ENCODE data around the gene CAPRIN1. TPM values are rescaled to one million over a fixed set of nuclear protein-coding genes. Genes with fewer than 3 reads are reported as not detected.

CAPRIN1 gene
- total and polyA plus RNA-seq, 2 experiments from 2014 or later, result 119 to 365 TPM

DNA sequence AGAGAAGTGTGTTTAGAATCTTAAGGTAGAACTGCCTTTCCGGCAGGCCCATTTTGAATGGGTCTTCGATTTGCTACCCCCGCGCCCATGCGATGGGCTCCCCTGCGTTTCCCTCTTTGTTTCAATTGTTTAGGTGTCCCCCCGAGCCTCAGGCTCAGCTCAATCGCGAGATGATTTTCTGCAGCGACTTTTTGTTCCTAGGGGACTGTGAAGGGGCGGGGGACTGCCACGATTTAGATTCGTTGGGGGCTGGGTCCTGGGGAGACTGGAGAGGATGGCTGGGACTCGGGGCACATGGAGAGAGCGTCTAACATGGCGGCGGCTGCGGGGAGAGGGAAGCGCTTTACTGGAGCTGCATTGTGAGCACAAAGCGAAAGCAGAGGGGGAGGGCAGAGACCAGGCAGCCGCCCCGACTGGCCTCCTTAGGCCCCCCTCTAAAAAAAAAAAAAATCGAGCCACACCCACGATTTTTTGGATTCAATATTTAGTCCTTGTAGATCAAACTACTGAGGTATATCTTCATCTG, 1.7 kb downstream of the CAPRIN1 start:
- peaks cover 17% of the 10 kb centered on the region for H3K27me3 Mint-ChIP-seq (ENCODE audit: insufficient read depth, low read depth, poor library complexity)
- peak overlapping the region; percentile 100 for H3K27ac Mint-ChIP-seq
- peaks cover 43% of the 10 kb centered on the region for H3K36me3 Mint-ChIP-seq (ENCODE audit: low read depth)
- H3K4me3 Mint-ChIP-seq, result peak overlapping the region; percentile 98
- H3K9me2 ChIP-seq (ENCODE audit: insufficient read depth), result no peaks in the 10 kb centered on the region
- H3K79me2 ChIP-seq (replicated peaks; ENCODE audit: insufficient read depth), result peaks cover 61% of the 10 kb centered on the region
- H2AFZ ChIP-seq, result no peak overlapping the region
- H3K27me3 ChIP-seq (ENCODE audit: insufficient read depth), result no peaks in the 10 kb centered on the region
- H3K9me3 Mint-ChIP-seq, result peaks cover 6% of the 10 kb centered on the region; the same call in 2 of the 3 replicates
- H3F3A ChIP-seq (replicated peaks; ENCODE audit: low read depth), result 0 out of 2 replicates have a peak, but pooled peaks cover 3% of the 10 kb centered on the region
- peak overlapping the region; percentile 67 for H3K4me3 ChIP-seq
- TF ChIP-seq POLR2AphosphoS5 (IDR thresholded peaks at IDR 0.05; ENCODE audit: low read depth) (no peak; the same call in 1 of the 2 replicates), ZNF114 (CRISPR knock-in tag; IDR thresholded peaks at IDR 0.05) (no peak), CREB1 (CRISPR knock-in tag; IDR thresholded peaks at IDR 0.05; ENCODE audit: low read depth) (no peak), JUNB (IDR thresholded peaks at IDR 0.05; ENCODE audit: unreplicated experiment) (no peak), EZH2phosphoT487 (IDR thresholded peaks at IDR 0.05; ENCODE audit: unreplicated experiment) (no peak), STAT1 (IDR thresholded peaks at IDR 0.05; ENCODE audit: unreplicated experiment) (no peak), ZNF331 (CRISPR knock-in tag; IDR thresholded peaks at IDR 0.05; ENCODE audit: low read depth) (no peak), EZH2 (IDR thresholded peaks at IDR 0.05; ENCODE audit: low read depth, unreplicated experiment) (no peak)
- TF ChIP-seq, protein P1, sequence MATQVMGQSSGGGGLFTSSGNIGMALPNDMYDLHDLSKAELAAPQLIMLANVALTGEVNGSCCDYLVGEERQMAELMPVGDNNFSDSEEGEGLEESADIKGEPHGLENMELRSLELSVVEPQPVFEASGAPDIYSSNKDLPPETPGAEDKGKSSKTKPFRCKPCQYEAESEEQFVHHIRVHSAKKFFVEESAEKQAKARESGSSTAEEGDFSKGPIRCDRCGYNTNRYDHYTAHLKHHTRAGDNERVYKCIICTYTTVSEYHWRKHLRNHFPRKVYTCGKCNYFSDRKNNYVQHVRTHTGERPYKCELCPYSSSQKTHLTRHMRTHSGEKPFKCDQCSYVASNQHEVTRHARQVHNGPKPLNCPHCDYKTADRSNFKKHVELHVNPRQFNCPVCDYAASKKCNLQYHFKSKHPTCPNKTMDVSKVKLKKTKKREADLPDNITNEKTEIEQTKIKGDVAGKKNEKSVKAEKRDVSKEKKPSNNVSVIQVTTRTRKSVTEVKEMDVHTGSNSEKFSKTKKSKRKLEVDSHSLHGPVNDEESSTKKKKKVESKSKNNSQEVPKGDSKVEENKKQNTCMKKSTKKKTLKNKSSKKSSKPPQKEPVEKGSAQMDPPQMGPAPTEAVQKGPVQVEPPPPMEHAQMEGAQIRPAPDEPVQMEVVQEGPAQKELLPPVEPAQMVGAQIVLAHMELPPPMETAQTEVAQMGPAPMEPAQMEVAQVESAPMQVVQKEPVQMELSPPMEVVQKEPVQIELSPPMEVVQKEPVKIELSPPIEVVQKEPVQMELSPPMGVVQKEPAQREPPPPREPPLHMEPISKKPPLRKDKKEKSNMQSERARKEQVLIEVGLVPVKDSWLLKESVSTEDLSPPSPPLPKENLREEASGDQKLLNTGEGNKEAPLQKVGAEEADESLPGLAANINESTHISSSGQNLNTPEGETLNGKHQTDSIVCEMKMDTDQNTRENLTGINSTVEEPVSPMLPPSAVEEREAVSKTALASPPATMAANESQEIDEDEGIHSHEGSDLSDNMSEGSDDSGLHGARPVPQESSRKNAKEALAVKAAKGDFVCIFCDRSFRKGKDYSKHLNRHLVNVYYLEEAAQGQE (IDR thresholded peaks at IDR 0.05; ENCODE audit: unreplicated experiment), result no peak
- TF ChIP-seq, protein P2, sequence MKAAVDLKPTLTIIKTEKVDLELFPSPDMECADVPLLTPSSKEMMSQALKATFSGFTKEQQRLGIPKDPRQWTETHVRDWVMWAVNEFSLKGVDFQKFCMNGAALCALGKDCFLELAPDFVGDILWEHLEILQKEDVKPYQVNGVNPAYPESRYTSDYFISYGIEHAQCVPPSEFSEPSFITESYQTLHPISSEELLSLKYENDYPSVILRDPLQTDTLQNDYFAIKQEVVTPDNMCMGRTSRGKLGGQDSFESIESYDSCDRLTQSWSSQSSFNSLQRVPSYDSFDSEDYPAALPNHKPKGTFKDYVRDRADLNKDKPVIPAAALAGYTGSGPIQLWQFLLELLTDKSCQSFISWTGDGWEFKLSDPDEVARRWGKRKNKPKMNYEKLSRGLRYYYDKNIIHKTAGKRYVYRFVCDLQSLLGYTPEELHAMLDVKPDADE (IDR thresholded peaks at IDR 0.05), result no peak
- TF ChIP-seq, protein P3, sequence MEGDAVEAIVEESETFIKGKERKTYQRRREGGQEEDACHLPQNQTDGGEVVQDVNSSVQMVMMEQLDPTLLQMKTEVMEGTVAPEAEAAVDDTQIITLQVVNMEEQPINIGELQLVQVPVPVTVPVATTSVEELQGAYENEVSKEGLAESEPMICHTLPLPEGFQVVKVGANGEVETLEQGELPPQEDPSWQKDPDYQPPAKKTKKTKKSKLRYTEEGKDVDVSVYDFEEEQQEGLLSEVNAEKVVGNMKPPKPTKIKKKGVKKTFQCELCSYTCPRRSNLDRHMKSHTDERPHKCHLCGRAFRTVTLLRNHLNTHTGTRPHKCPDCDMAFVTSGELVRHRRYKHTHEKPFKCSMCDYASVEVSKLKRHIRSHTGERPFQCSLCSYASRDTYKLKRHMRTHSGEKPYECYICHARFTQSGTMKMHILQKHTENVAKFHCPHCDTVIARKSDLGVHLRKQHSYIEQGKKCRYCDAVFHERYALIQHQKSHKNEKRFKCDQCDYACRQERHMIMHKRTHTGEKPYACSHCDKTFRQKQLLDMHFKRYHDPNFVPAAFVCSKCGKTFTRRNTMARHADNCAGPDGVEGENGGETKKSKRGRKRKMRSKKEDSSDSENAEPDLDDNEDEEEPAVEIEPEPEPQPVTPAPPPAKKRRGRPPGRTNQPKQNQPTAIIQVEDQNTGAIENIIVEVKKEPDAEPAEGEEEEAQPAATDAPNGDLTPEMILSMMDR (conservative IDR thresholded peaks at IDR 0.05; ENCODE audit: low read depth in 2 of 2), result no peak
- TF ChIP-seq, protein P4, sequence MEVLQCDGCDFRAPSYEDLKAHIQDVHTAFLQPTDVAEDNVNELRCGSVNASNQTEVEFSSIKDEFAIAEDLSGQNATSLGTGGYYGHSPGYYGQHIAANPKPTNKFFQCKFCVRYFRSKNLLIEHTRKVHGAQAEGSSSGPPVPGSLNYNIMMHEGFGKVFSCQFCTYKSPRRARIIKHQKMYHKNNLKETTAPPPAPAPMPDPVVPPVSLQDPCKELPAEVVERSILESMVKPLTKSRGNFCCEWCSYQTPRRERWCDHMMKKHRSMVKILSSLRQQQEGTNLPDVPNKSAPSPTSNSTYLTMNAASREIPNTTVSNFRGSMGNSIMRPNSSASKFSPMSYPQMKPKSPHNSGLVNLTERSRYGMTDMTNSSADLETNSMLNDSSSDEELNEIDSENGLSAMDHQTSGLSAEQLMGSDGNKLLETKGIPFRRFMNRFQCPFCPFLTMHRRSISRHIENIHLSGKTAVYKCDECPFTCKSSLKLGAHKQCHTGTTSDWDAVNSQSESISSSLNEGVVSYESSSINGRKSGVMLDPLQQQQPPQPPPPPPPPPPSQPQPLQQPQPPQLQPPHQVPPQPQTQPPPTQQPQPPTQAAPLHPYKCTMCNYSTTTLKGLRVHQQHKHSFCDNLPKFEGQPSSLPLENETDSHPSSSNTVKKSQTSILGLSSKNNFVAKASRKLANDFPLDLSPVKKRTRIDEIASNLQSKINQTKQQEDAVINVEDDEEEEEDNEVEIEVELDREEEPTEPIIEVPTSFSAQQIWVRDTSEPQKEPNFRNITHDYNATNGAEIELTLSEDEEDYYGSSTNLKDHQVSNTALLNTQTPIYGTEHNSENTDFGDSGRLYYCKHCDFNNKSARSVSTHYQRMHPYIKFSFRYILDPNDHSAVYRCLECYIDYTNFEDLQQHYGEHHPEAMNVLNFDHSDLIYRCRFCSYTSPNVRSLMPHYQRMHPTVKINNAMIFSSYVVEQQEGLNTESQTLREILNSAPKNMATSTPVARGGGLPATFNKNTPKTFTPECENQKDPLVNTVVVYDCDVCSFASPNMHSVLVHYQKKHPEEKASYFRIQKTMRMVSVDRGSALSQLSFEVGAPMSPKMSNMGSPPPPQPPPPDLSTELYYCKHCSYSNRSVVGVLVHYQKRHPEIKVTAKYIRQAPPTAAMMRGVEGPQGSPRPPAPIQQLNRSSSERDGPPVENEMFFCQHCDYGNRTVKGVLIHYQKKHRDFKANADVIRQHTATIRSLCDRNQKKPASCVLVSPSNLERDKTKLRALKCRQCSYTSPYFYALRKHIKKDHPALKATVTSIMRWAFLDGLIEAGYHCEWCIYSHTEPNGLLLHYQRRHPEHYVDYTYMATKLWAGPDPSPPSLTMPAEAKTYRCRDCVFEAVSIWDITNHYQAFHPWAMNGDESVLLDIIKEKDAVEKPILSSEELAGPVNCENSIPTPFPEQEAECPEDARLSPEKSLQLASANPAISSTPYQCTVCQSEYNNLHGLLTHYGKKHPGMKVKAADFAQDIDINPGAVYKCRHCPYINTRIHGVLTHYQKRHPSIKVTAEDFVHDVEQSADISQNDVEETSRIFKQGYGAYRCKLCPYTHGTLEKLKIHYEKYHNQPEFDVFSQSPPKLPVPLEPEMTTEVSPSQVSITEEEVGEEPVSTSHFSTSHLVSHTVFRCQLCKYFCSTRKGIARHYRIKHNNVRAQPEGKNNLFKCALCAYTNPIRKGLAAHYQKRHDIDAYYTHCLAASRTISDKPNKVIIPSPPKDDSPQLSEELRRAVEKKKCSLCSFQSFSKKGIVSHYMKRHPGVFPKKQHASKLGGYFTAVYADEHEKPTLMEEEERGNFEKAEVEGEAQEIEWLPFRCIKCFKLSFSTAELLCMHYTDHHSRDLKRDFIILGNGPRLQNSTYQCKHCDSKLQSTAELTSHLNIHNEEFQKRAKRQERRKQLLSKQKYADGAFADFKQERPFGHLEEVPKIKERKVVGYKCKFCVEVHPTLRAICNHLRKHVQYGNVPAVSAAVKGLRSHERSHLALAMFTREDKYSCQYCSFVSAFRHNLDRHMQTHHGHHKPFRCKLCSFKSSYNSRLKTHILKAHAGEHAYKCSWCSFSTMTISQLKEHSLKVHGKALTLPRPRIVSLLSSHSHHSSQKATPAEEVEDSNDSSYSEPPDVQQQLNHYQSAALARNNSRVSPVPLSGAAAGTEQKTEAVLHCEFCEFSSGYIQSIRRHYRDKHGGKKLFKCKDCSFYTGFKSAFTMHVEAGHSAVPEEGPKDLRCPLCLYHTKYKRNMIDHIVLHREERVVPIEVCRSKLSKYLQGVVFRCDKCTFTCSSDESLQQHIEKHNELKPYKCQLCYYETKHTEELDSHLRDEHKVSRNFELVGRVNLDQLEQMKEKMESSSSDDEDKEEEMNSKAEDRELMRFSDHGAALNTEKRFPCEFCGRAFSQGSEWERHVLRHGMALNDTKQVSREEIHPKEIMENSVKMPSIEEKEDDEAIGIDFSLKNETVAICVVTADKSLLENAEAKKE (CRISPR knock-in tag; IDR thresholded peaks at IDR 0.05), result no peak
- no peaks in the 10 kb centered on the region for H3K36me3 ChIP-seq (ENCODE audit: insufficient read depth)
- DNase-seq (ENCODE audit: low spot score) (peak; percentile 78), ATAC-seq (peak; percentile 52)
- peaks cover 40% of the 10 kb centered on the region for H3K4me1 ChIP-seq (ENCODE audit: insufficient read depth)
- H3K27ac ChIP-seq (ENCODE audit: low read depth), result peak overlapping the region; percentile 99
- H4K20me1 ChIP-seq (replicated peaks; ENCODE audit: insufficient read depth), result peaks cover 38% of the 10 kb centered on the region
- H3K4me1 Mint-ChIP-seq, result peaks cover 28% of the 10 kb centered on the region
- peak overlapping the region; percentile 85 for H3K4me2 ChIP-seq

Measured in GM23338 (cell line).